ENCODE measurements around the gene SYNPO2. TPM values are rescaled to one million over a fixed set of nuclear protein-coding genes. Genes with fewer than 3 reads are reported as not detected.

The SYNPO2 gene
- polyA plus RNA-seq, 1 donor (not counting 4 experiments of a cell fraction or from before 2014, with no cell fraction given): 0.34 TPM

DNA sequence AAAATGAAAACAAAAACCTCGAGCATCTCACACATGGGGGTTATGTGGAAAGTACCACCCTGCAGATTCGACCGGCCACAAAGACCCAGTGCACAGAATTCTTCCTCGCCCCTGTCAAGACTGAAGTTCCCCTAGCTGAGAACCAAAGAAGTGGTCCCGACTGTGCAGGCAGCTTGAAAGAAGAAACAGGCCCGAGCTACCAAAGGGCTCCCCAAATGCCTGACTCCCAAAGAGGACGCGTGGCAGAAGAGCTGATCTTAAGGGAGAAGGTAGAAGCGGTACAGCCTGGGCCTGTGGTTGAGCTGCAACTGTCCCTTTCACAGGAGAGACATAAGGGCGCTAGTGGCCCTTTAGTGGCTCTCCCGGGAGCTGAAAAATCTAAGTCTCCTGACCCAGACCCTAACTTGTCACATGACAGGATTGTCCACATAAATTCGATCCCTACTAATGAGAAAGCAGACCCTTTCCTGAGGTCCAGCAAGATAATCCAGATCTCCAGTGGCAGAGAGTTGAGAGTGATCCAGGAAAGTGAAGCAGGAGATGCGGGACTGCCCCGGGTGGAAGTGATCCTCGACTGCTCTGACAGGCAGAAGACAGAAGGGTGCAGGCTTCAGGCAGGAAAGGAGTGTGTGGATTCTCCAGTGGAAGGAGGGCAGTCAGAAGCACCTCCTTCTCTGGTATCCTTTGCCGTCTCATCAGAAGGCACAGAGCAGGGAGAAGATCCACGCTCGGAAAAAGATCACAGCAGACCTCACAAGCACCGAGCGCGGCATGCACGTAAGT is 138.2 kb downstream of the SYNPO2 start:
- Histone ChIP-seq H3K27ac (ENCODE audit: control insufficient read depth, insufficient read depth, low read length) (peak overlapping the region; percentile 96), H3K9me1 (ENCODE audit: control insufficient read depth, extremely low read depth, insufficient read depth, low read length) (no peaks in the 10 kb centered on the region), H4K20me1 (ENCODE audit: control insufficient read depth, extremely low read depth, insufficient read depth, low read length) (no peaks in the 10 kb centered on the region), H3K4me2 (ENCODE audit: control insufficient read depth, extremely low read depth, insufficient read depth, low read depth, low read length) (no peak overlapping the region), H3K36me3 (ENCODE audit: control insufficient read depth in 2 of 2, extremely low read depth in 1 of 2, insufficient read depth in 2 of 2, low read length in 2 of 2) (no peaks in the 10 kb centered on the region), H3K27me3 (ENCODE audit: control insufficient read depth, extremely low read depth, insufficient read depth, low read length) (no peaks in the 10 kb centered on the region), H2AFZ (ENCODE audit: control insufficient read depth, low read length) (peak overlapping the region; percentile 26), H3K4me3 (ENCODE audit: control insufficient read depth in 2 of 3, extremely low read depth in 1 of 3, insufficient read depth in 2 of 3, low read depth in 1 of 3, low read length in 3 of 3) (no peak overlapping the region), H3K79me2 (ENCODE audit: control insufficient read depth, insufficient read depth, low read length) (no peaks in the 10 kb centered on the region), H3K4me1 (ENCODE audit: control insufficient read depth, extremely low read depth, insufficient read depth, low read length) (peaks cover 18% of the 10 kb centered on the region), H3K9ac (ENCODE audit: control insufficient read depth, extremely low read depth, insufficient read depth, low read length) (no peak overlapping the region), H3K9me3 (ENCODE audit: control insufficient read depth, low read depth, low read length) (no peaks in the 10 kb centered on the region)
- TF ChIP-seq CTCF (optimal IDR thresholded peaks at IDR 0.05 in 1 of 3, IDR thresholded peaks at IDR 0.05 in 1 of 3, conservative IDR thresholded peaks at IDR 0.05 in 1 of 3; ENCODE audit: extremely low read depth in 1 of 3, insufficient read depth in 2 of 3, low read length in 3 of 3) (no peak), EZH2 (IDR thresholded peaks at IDR 0.05; ENCODE audit: low read length) (no peak)
- dilution Hi-C loops (cut with MboI; ENCODE audit: extremely low pct_ligation_motif_present, low sequenced_read_pairs): no loop called here
- DNase-seq (ENCODE audit: low read depth, low spot score) (no peak), FAIRE-seq (no peak)

GRCh38 chr4:119027811-119028210 is 139.2 kb downstream of the SYNPO2 start:
- H3K36me3 ChIP-seq (ENCODE audit: control insufficient read depth in 2 of 2, extremely low read depth in 1 of 2, insufficient read depth in 2 of 2, low read length in 2 of 2): no peaks in the 10 kb centered on the region
- no peaks in the 10 kb centered on the region for H3K9me1 ChIP-seq (ENCODE audit: control insufficient read depth, extremely low read depth, insufficient read depth, low read length)
- H3K79me2 ChIP-seq (ENCODE audit: control insufficient read depth, insufficient read depth, low read length): no peaks in the 10 kb centered on the region
- no peak overlapping the region for H3K9ac ChIP-seq (ENCODE audit: control insufficient read depth, extremely low read depth, insufficient read depth, low read length)
- no peaks in the 10 kb centered on the region for H3K9me3 ChIP-seq (ENCODE audit: control insufficient read depth, low read depth, low read length)
- TF ChIP-seq EZH2 (IDR thresholded peaks at IDR 0.05; ENCODE audit: low read length) (no peak), CTCF (optimal IDR thresholded peaks at IDR 0.05 in 1 of 3, IDR thresholded peaks at IDR 0.05 in 1 of 3, conservative IDR thresholded peaks at IDR 0.05 in 1 of 3; ENCODE audit: extremely low read depth in 1 of 3, insufficient read depth in 2 of 3, low read length in 3 of 3) (no peak)
- no peaks in the 10 kb centered on the region for H3K27me3 ChIP-seq (ENCODE audit: control insufficient read depth, extremely low read depth, insufficient read depth, low read length)
- H3K4me2 ChIP-seq (ENCODE audit: control insufficient read depth, extremely low read depth, insufficient read depth, low read depth, low read length): no peak overlapping the region
- no peak overlapping the region for H2AFZ ChIP-seq (ENCODE audit: control insufficient read depth, low read length)
- no peaks in the 10 kb centered on the region for H4K20me1 ChIP-seq (ENCODE audit: control insufficient read depth, extremely low read depth, insufficient read depth, low read length)
- FAIRE-seq: no peak
- H3K4me3 ChIP-seq (ENCODE audit: control insufficient read depth in 2 of 3, extremely low read depth in 1 of 3, insufficient read depth in 2 of 3, low read depth in 1 of 3, low read length in 3 of 3): no peak overlapping the region
- no peak overlapping the region for H3K27ac ChIP-seq (ENCODE audit: control insufficient read depth, insufficient read depth, low read length)
- dilution Hi-C loops (cut with MboI; ENCODE audit: extremely low pct_ligation_motif_present, low sequenced_read_pairs): no loop called here
- DNase-seq (ENCODE audit: low read depth, low spot score): no peak
- H3K4me1 ChIP-seq (ENCODE audit: control insufficient read depth, extremely low read depth, insufficient read depth, low read length): peaks cover 18% of the 10 kb centered on the region
